ENCODE results near the gene FDXR.
A peak's percentile ranks its signal among the peaks of the same experiment; 100 is the strongest.
"Not testable (repeated sequence)": the region's sequence is repeated elsewhere in the genome, so short reads cannot be mapped to it uniquely, and the experiment has no call there.

The FDXR gene

GRCh38 chr17:74870512-74870911 lies 2.3 kb downstream of the FDXR start:
- DNase-seq, result no peak

- not testable (repeated sequence) for DNase-seq
Observed at GRCh38 chr17:74870028-74870427, 2.8 kb downstream of the FDXR start.

- no peak for DNase-seq
Observed at GRCh38 chr17:74868908-74869255, 3.9 kb downstream of the FDXR start.

GRCh38 chr17:74868251-74868907 lies 4.4 kb downstream of the FDXR start:
- no peak for DNase-seq

GRCh38 chr17:74866198-74866835 lies 6.5 kb downstream of the FDXR start:
- no peak for DNase-seq

GRCh38 chr17:74865504-74866197 lies 7.1 kb downstream of the FDXR start:
- DNase-seq, result no peak

- DNase-seq, result peak; percentile 85
Observed at GRCh38 chr17:74864866-74865395, 7.9 kb downstream of the FDXR start.

GRCh38 chr17:74864297-74864865 lies 8.4 kb downstream of the FDXR start:
- no peak for DNase-seq

- DNase-seq, result no peak
Observed at GRCh38 chr17:74863420-74864296, 9.1 kb downstream of the FDXR start.

GRCh38 chr17:74862919-74863318 lies 9.9 kb downstream of the FDXR start:
- no peak for DNase-seq

GRCh38 chr17:74862108-74862901 lies 10.5 kb downstream of the FDXR start:
- DNase-seq, result peak; percentile 76

GRCh38 chr17:74861662-74862107 lies 11.1 kb downstream of the FDXR start:
- no peak for DNase-seq

- DNase-seq, result no peak
Observed at GRCh38 chr17:74860872-74861661, 11.7 kb downstream of the FDXR start.

- no peak for DNase-seq
Observed at GRCh38 chr17:74860229-74860871, 12.4 kb downstream of the FDXR start.

- DNase-seq, result no peak
Observed at GRCh38 chr17:74859459-74860228, 13.2 kb downstream of the FDXR start, which contains the start of gene GRIN2C. TSS of gene GRIN2C (minus strand) at chr17:74859885. CDS start at chr17:74855092, 4,793 bp downstream.

GRCh38 chr17:74858672-74859458 lies 13.9 kb downstream of the FDXR start:
- DNase-seq, result no peak

GRCh38 chr17:74857191-74857590 lies 15.6 kb downstream of the FDXR start:
- no peak for DNase-seq

- no peak for DNase-seq
Observed at GRCh38 chr17:74856112-74856511, 16.7 kb downstream of the FDXR start.

All from right hindlimb (tissue), 1 donor.